Measurements from ENCODE around the gene TLR7.

TLR7 gene

GRCh38 chrX:12866451-12867377 lies at the start of gene TLR7:
TLR7 (plus strand) TSS chrX:12867072; CDS start chrX:12867579, 507 bp downstream.
- no peak for DNase-seq (ENCODE audit: low read depth in 2 of 2)

GRCh38 chrX:12817528-12817927 lies 49.3 kb upstream of the TLR7 start:
- DNase-seq (ENCODE audit: low read depth in 2 of 2), result no peak

- no peak for DNase-seq (ENCODE audit: low read depth in 2 of 2)
Measured at GRCh38 chrX:12819222-12819621, 47.6 kb upstream of the TLR7 start.

GRCh38 chrX:12820737-12821136 lies 46.1 kb upstream of the TLR7 start:
- DNase-seq (ENCODE audit: low read depth in 2 of 2), result no peak

- DNase-seq (ENCODE audit: low read depth in 2 of 2), result no peak
Measured at GRCh38 chrX:12824944-12825343, 41.9 kb upstream of the TLR7 start.

- no peak for DNase-seq (ENCODE audit: low read depth in 2 of 2)
Measured at GRCh38 chrX:12825801-12826200, 41.1 kb upstream of the TLR7 start.

GRCh38 chrX:12843061-12843667 lies 23.7 kb upstream of the TLR7 start:
- no peak for DNase-seq (ENCODE audit: low read depth in 2 of 2)

GRCh38 chrX:12843668-12844279 lies 23.1 kb upstream of the TLR7 start:
- DNase-seq (ENCODE audit: low read depth in 2 of 2), result no peak

GRCh38 chrX:12844319-12844718 lies 22.6 kb upstream of the TLR7 start:
- DNase-seq (ENCODE audit: low read depth in 2 of 2), result no peak

GRCh38 chrX:12865359-12865758 lies 1.5 kb upstream of the TLR7 start:
- no peak for DNase-seq (ENCODE audit: low read depth in 2 of 2)

- DNase-seq (ENCODE audit: low read depth in 2 of 2), result no peak
Measured at GRCh38 chrX:12867685-12868084, 813 bp downstream of the TLR7 start.

GRCh38 chrX:12868747-12869146 lies 1.9 kb downstream of the TLR7 start:
- DNase-seq (ENCODE audit: low read depth in 2 of 2), result no peak

GRCh38 chrX:12871257-12871656 lies 4.4 kb downstream of the TLR7 start:
- no peak for DNase-seq (ENCODE audit: low read depth in 2 of 2)

- DNase-seq (ENCODE audit: low read depth in 2 of 2), result no peak
Measured at GRCh38 chrX:12872741-12873140, 5.9 kb downstream of the TLR7 start.

GRCh38 chrX:12874581-12874980 lies 7.7 kb downstream of the TLR7 start:
- DNase-seq (ENCODE audit: low read depth in 2 of 2), result no peak

GRCh38 chrX:12877386-12877785 lies 10.5 kb downstream of the TLR7 start:
- DNase-seq (ENCODE audit: low read depth in 2 of 2), result no peak

GRCh38 chrX:12878536-12878935 lies 11.7 kb downstream of the TLR7 start:
- no peak for DNase-seq (ENCODE audit: low read depth in 2 of 2)

GRCh38 chrX:12881914-12882313 lies 15.0 kb downstream of the TLR7 start:
- no peak for DNase-seq (ENCODE audit: low read depth in 2 of 2)

- no peak for DNase-seq (ENCODE audit: low read depth in 2 of 2)
Measured at GRCh38 chrX:12885508-12885907, 18.6 kb downstream of the TLR7 start.

GRCh38 chrX:12886545-12886944 lies 19.7 kb downstream of the TLR7 start:
- DNase-seq (ENCODE audit: low read depth in 2 of 2), result no peak

GRCh38 chrX:12887141-12887540 lies 20.3 kb downstream of the TLR7 start:
- no peak for DNase-seq (ENCODE audit: low read depth in 2 of 2)

- DNase-seq (ENCODE audit: low read depth in 2 of 2), result no peak
Measured at GRCh38 chrX:12887767-12888166, 20.9 kb downstream of the TLR7 start.

- DNase-seq (ENCODE audit: low read depth in 2 of 2), result no peak
Measured at GRCh38 chrX:12890467-12890866, 23.6 kb downstream of the TLR7 start.
